GM21447 (cell line): ENCODE measurements around the gene TMPRSS9.

Experiments used
- ATAC-seq: cut with Tn5 transposase; IDR thresholded peaks from one replicate; pipeline ENCODE4 v1.9.1; 2021; ENCODE audit not compliant: unreplicated experiment

Gene TMPRSS9

GRCh38 chr19:2329149-2329478, 31.0 kb upstream of the TMPRSS9 start:
- no peak for ATAC-seq

DNA sequence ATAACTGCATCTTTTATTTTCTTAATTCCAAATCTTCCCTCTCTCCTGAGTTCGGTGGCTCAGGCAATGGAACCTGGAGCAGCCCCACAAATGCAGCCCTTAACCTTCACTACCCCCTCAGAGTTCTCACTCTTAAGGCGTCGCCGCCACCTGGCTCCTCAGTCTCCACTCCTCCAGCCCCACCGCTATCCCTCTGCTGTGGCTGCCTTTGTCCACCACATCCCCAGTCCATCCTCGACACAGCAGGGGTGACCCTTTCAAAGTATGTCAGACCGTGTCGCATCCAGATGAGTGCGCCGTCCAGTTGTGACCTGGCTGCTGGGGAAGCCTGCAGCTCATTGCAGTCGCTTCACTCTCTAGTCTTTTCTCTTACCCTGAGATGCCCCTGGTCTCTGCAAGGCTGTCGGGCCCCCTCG, 30.6 kb upstream of the TMPRSS9 start:
- ATAC-seq: no peak

DNA sequence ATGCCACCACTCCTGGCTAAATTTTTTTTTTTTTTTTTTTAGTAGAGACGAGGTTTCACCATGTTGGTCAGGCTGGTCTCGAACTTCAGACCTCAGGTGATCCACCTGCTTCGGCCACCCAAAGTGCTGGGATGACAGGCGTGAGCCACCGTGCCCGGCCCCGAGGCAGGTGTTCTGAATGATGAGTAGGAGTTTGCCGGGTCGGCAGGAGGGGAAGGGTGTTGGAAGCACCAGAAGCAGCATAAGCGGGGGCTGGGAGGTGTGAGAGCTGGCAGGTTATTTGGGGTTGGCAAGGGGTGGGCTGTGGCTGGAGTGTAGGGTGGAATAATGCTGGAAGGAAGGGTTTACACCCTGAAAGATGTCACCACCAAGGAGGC, 29.8 kb upstream of the TMPRSS9 start:
- ATAC-seq: no peak

- ATAC-seq: no peak
Observed at GRCh38 chr19:2330632-2331284, 29.3 kb upstream of the TMPRSS9 start.

- ATAC-seq: no peak
Observed at GRCh38 chr19:2331601-2332246, 28.3 kb upstream of the TMPRSS9 start.

DNA sequence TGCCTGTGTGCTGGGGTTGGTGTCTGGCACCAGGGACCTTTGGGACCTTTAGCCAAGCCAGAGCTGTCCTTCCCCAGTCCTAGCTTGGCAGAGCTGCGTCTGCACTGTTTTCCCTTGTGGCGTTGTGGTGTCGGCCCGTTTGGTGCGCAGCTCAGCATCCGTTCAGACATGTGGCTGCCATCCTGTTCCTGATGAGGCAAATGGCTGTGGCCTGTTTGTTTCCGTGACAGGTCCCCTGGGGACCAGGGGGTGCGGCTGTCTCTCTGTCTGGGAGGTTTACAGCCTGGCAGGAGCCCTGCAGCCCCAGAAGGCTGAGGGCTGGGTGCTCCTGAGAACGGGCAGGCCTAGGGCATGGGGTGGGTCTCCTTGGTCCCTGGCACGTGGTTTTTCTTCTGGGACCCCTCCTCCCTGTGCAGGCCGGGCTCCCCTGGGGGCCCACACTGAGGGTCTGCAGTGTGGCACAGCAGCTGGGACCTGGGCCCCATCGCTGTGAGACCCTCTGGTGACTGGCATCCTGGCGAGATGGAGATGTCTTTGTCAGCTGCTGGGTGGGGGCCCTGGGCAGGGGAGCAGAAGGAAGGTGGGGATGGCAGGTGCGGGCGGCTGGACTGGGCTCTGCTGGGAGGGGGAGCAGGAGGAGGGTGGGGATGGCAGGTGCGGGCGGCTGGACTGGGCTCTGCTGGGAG, 27.6 kb upstream of the TMPRSS9 start:
- peak; percentile 55 for ATAC-seq

- ATAC-seq: no peak
Observed at GRCh38 chr19:2333027-2333806, 26.8 kb upstream of the TMPRSS9 start.

- no peak for ATAC-seq
Observed at GRCh38 chr19:2333807-2334211, 26.3 kb upstream of the TMPRSS9 start.

DNA sequence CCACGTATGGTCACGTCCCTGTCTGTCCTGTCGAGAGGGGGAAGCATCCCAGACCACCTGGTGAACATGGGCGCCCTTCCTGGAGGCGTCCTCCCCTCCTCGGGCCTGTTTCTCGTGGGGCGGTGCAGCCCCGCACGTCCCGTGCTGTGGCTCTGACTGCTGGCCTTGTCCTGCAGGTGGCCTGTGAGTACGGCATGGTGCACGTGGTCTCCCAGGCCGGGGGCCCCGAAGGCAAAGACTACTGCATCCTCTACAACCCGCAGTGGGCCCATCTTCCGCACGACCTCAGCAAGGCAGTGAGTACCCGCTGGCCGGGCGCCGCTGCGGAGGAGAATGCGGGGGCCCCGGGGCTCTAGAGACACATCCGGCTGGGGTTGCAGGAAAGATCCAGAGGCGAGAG, 25.6 kb upstream of the TMPRSS9 start:
- ATAC-seq: no peak

DNA sequence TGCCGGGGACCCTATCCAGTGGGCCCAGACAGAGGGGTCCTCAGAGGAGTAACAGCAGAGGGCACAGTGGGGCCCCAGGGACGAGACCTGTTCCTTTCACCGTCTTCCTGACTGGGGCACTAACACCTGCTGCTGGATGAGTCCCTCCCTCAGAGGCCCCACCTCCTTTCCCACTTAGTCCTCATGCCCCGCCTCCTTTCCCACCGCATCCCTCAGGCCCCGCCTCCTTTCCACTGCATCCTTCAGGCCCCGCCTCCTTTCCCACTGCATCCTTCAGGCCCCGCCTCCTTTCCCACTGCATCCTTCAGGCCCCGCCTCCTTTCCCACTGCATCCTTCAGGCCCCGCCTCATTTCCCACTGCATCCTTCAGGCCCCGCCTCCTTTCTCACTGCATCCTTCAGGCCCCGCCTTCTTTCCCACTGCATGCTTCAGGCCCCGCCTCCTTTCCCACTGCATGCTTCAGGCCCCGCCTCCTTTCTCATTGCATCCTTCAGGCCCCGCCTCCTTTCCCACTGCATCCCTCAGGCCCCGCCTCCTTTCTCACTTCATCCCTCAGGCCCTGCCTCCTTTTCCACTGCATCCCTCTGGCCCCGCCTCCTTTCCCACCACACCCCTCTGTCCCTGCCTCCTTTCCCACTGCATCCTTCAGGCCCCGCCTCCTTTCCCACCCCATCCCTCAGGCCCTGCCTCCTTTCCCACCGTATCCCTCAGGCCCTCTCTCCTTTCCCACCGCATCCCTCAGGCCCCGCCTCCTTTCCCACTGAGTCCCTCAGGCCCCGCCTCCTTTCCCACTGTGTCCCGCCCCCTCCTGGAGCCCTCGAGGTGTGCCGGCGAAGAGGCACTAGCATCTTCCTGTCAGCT, 24.8 kb upstream of the TMPRSS9 start:
- no peak for ATAC-seq

DNA sequence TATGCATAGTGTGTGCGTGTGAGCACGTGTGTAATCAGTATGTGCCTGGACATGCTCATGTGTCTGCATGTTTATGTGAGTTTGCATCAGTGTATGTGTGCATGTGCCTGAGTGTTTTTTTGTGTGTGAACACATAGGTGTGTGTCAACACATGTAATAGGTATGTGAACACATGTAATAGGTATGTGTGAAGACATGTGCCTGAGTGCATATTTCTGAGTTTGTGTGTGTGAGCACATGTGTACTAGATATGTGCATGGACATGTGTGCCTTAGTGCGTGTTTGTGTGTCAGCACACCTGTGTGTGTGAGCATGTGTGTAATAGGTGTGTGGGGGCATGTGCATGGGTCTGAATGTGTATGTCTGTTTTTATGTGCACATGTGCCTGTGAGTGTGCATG, 24.2 kb upstream of the TMPRSS9 start:
- ATAC-seq: no peak

- ATAC-seq: no peak
Observed at GRCh38 chr19:2336528-2337328, 23.3 kb upstream of the TMPRSS9 start.

DNA sequence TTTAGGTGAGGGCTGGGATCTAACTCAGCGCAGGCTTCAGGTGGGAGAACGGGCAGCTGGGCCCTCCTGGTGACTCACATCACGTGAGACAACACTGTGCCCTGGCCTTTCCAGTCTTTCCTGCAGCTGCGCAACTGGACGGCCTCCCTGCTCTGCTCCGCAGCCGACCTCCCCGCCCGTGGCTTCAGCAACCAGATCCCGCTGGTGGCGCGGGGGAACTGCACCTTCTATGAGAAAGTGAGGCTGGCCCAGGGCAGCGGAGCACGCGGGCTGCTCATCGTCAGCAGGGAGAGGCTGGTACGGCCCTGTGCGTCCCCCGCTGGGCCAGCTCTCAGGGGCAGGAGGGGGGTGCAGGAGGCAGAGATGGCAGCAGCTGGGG, 22.7 kb upstream of the TMPRSS9 start:
- no peak for ATAC-seq

DNA sequence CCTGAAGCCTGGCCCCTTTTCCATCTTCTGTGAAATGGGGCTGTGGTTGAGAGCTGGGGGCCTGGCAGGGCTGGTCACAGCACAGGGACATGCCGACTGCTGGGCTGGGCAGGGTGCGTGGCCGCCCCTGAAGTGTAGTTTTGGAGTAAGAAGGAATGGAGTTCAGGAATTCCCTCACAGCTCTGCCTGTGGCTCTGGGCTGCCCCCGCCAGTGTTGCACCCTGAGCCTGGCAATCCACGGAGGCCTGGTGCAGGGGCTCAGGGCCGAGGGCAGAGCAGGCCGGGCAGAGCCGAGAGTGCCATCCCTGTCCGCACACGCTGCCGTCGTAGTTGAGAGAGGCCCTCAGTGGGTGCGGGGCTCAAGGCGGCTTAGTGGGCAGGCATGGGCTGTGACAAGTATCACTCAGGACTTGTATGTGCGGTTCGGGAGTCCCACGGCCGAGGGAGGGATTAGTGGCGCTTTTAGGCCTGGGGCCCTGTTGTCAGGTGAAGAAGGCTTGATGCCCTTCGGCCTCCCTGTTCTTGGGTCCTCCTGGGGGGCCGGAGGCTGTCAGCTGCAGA, 21.9 kb upstream of the TMPRSS9 start:
- ATAC-seq: no peak

- ATAC-seq: no peak
Observed at GRCh38 chr19:2338751-2339643, 21.1 kb upstream of the TMPRSS9 start.

- no peak for ATAC-seq
Observed at GRCh38 chr19:2339644-2340310, 20.3 kb upstream of the TMPRSS9 start.

DNA sequence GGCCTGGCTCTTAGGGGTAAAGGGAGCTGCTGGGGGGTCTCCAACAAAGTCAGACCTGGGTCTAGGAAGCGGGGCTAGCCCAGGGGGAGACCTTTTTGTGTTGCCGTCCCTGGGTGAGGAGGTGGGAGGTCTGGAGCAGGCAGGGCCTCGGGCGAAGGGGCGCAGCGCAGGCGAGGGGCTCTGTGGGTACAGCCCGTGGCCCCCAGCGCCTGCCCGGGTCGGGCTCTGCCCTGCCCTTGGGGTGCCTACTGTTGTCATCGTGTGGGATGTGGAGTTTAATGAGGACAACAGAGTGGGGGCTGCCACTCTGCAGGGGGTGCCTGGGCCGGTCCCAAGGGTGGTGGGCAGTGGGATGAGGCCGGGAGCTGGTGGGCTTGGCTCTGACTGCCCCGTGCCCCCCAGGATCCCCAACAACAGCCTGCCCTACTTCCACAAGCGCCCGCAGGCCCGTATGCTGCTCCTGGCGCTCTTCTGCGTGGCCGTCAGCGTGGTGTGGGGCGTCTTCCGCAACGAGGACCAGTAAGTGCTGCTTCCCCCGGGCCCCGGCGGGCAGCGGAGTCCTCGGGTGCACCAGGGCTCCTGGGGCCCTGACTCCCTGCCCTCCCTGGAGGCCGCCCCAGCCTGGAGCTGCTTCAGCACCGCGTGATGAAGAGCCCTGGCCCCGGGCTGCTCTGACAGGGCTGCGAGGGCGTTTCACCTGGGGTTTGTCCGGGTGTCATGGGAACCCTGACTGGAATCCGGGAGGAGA, 19.4 kb upstream of the TMPRSS9 start:
- no peak for ATAC-seq
